Measurements from ENCODE around the gene PCSK5. TPM values are rescaled to one million over a fixed set of nuclear protein-coding genes. Genes with fewer than 3 reads are reported as not detected.
"Not testable (repeated sequence)": the region's sequence is repeated elsewhere in the genome, so short reads cannot be mapped to it uniquely, and the experiment has no call there.

The PCSK5 gene
- polyA plus RNA-seq, 1 donor from 2014 or later, result 1.7 TPM

- no peaks in the 10 kb centered on the region for H3K9me2 ChIP-seq (ENCODE audit: insufficient read depth, low read length)
- no peak overlapping the region for H3K4me3 ChIP-seq (ENCODE audit: low read length)
- no peak overlapping the region for H3K9ac ChIP-seq (ENCODE audit: low read length)
- no peak overlapping the region for H3K4me2 ChIP-seq (ENCODE audit: low read length)
- H3K79me2 ChIP-seq (replicated peaks; ENCODE audit: insufficient read depth, low read length), result no peaks in the 10 kb centered on the region
- H3F3A ChIP-seq (ENCODE audit: insufficient read depth, low read length, poor library complexity, severe bottlenecking), result no peaks in the 10 kb centered on the region
- H2AFZ ChIP-seq (ENCODE audit: low read depth, low read length), result no peak overlapping the region
- no peak overlapping the region for H3K27ac ChIP-seq (ENCODE audit: low read length)
- H3K36me3 ChIP-seq (ENCODE audit: insufficient read depth, low read length), result no peaks in the 10 kb centered on the region
- TF ChIP-seq EP300 (conservative IDR thresholded peaks at IDR 0.05; ENCODE audit: poor library complexity, severe bottlenecking) (no peak), EZH2 (IDR thresholded peaks at IDR 0.05; ENCODE audit: borderline replicate concordance, insufficient read depth, low read length, poor library complexity, severe bottlenecking) (no peak), TAF1 (IDR thresholded peaks at IDR 0.05; ENCODE audit: low read depth) (no peak), REST (IDR thresholded peaks at IDR 0.05; ENCODE audit: borderline replicate concordance) (no peak), MXI1 (conservative IDR thresholded peaks at IDR 0.05; ENCODE audit: poor library complexity, severe bottlenecking) (no peak), CTCF (IDR thresholded peaks at IDR 0.05; ENCODE audit: poor library complexity, severe bottlenecking) (peak; percentile 78), RAD21 (conservative IDR thresholded peaks at IDR 0.05) (peak; percentile 85), POLR2AphosphoS5 (IDR thresholded peaks at IDR 0.05) (no peak), SMC3 (conservative IDR thresholded peaks at IDR 0.05; ENCODE audit: poor library complexity) (peak; percentile 90)
- no peaks in the 10 kb centered on the region for H4K20me1 ChIP-seq (ENCODE audit: insufficient read depth)
- no peaks in the 10 kb centered on the region for H3K27me3 ChIP-seq (ENCODE audit: insufficient read depth, low read depth, low read length)
- H3K9me3 ChIP-seq (ENCODE audit: low read length), result no peaks in the 10 kb centered on the region
Observed at GRCh38 chr9:76302947-76303550, 412.6 kb downstream of the PCSK5 start.

GRCh38 chr9:76307047-76307446 lies 416.6 kb downstream of the PCSK5 start:
- H3K4me2 ChIP-seq (ENCODE audit: low read length); H3K27me3 ChIP-seq (ENCODE audit: insufficient read depth, low read depth, low read length); H3K4me3 ChIP-seq (ENCODE audit: low read length); H3K9me3 ChIP-seq (ENCODE audit: low read length); H3K9ac ChIP-seq (ENCODE audit: low read length); H3K27ac ChIP-seq (ENCODE audit: low read length); H4K20me1 ChIP-seq (ENCODE audit: insufficient read depth); H3K36me3 ChIP-seq (ENCODE audit: insufficient read depth, low read length); H2AFZ ChIP-seq (ENCODE audit: low read depth, low read length); H3K9me2 ChIP-seq (ENCODE audit: insufficient read depth, low read length); H3K79me2 ChIP-seq (replicated peaks; ENCODE audit: insufficient read depth, low read length); H3F3A ChIP-seq (ENCODE audit: insufficient read depth, low read length, poor library complexity, severe bottlenecking): not testable (repeated sequence)

GRCh38 chr9:76310577-76310976 lies 420.1 kb downstream of the PCSK5 start:
- no peaks in the 10 kb centered on the region for H4K20me1 ChIP-seq (ENCODE audit: insufficient read depth)
- H3K9ac ChIP-seq (ENCODE audit: low read length), result no peak overlapping the region
- H3K27ac ChIP-seq (ENCODE audit: low read length), result no peak overlapping the region
- H3F3A ChIP-seq (ENCODE audit: insufficient read depth, low read length, poor library complexity, severe bottlenecking), result no peaks in the 10 kb centered on the region
- no peak overlapping the region for H2AFZ ChIP-seq (ENCODE audit: low read depth, low read length)
- no peaks in the 10 kb centered on the region for H3K9me2 ChIP-seq (ENCODE audit: insufficient read depth, low read length)
- H3K4me2 ChIP-seq (ENCODE audit: low read length), result no peak overlapping the region
- H3K36me3 ChIP-seq (ENCODE audit: insufficient read depth, low read length), result no peaks in the 10 kb centered on the region
- no peaks in the 10 kb centered on the region for H3K27me3 ChIP-seq (ENCODE audit: insufficient read depth, low read depth, low read length)
- no peak overlapping the region for H3K4me3 ChIP-seq (ENCODE audit: low read length)
- TF ChIP-seq REST (IDR thresholded peaks at IDR 0.05; ENCODE audit: borderline replicate concordance), result no peak
- no peak for TF ChIP-seq SMC3 (conservative IDR thresholded peaks at IDR 0.05; ENCODE audit: poor library complexity)
- TF ChIP-seq EP300 (conservative IDR thresholded peaks at IDR 0.05; ENCODE audit: poor library complexity, severe bottlenecking), result no peak
- TF ChIP-seq TAF1 (IDR thresholded peaks at IDR 0.05; ENCODE audit: low read depth), result no peak
- no peak for TF ChIP-seq POLR2AphosphoS5 (IDR thresholded peaks at IDR 0.05)
- TF ChIP-seq MXI1 (conservative IDR thresholded peaks at IDR 0.05; ENCODE audit: poor library complexity, severe bottlenecking), result no peak
- TF ChIP-seq CTCF (IDR thresholded peaks at IDR 0.05; ENCODE audit: poor library complexity, severe bottlenecking), result no peak
- no peak for TF ChIP-seq RAD21 (conservative IDR thresholded peaks at IDR 0.05)
- TF ChIP-seq EZH2 (IDR thresholded peaks at IDR 0.05; ENCODE audit: borderline replicate concordance, insufficient read depth, low read length, poor library complexity, severe bottlenecking), result no peak
- H3K9me3 ChIP-seq (ENCODE audit: low read length), result no peaks in the 10 kb centered on the region
- H3K79me2 ChIP-seq (replicated peaks; ENCODE audit: insufficient read depth, low read length), result no peaks in the 10 kb centered on the region

Data from neural cell (in vitro differentiated cells).